ENCODE measurements around the gene VPS45. TPM values are rescaled to one million over a fixed set of nuclear protein-coding genes. Genes with fewer than 3 reads are reported as not detected.

The VPS45 gene
- total and polyA plus RNA-seq, 2 of the 13 experiments (the other 11 are each of a cell fraction or from before 2014, with no cell fraction given) = 15.2 to 25.2 TPM

- no peak for TF ChIP-seq ZNF816 (CRISPR knock-in tag; IDR thresholded peaks at IDR 0.05; ENCODE audit: borderline replicate concordance)
- no peak for TF ChIP-seq ZNF12 (CRISPR knock-in tag; IDR thresholded peaks at IDR 0.05)
- no peak for TF ChIP-seq ZNF354B (CRISPR knock-in tag; IDR thresholded peaks at IDR 0.05)
- no peak for TF ChIP-seq NFRKB (IDR thresholded peaks at IDR 0.05)
- no peak for TF ChIP-seq ZBTB34 (CRISPR knock-in tag; IDR thresholded peaks at IDR 0.05)
- TF ChIP-seq NR3C1 (CRISPR knock-in tag; IDR thresholded peaks at IDR 0.05) = no peak
- TF ChIP-seq ZNF225 (CRISPR knock-in tag; IDR thresholded peaks at IDR 0.05) = no peak
- TF ChIP-seq ZNF138 (CRISPR knock-in tag; IDR thresholded peaks at IDR 0.05; ENCODE audit: low read depth) = no peak
- TF ChIP-seq STAG1 (CRISPR knock-in tag; IDR thresholded peaks at IDR 0.05) = no peak
- no peak for TF ChIP-seq HDAC2 (CRISPR knock-in tag; IDR thresholded peaks at IDR 0.05)
- TF ChIP-seq HOMEZ (CRISPR knock-in tag; IDR thresholded peaks at IDR 0.05; ENCODE audit: low read depth) = no peak
- TF ChIP-seq BRD4 (CRISPR knock-in tag; IDR thresholded peaks at IDR 0.05) = no peak
- TF ChIP-seq PREB (CRISPR knock-in tag; IDR thresholded peaks at IDR 0.05) = 0 out of 2 replicates have a peak, but pooled peaks have one; percentile 44
- TF ChIP-seq MXD4 (CRISPR knock-in tag; IDR thresholded peaks at IDR 0.05) = no peak
- no peak for TF ChIP-seq ISL2 (CRISPR knock-in tag; IDR thresholded peaks at IDR 0.05)
- no peak for TF ChIP-seq REST (IDR thresholded peaks at IDR 0.05; ENCODE audit: borderline replicate concordance in 1 of 2, low read depth in 1 of 2, low read length in 2 of 2)
- no peak; the same call in 1 of the 2 replicates for TF ChIP-seq ZNF30 (CRISPR knock-in tag; IDR thresholded peaks at IDR 0.05)
- TF ChIP-seq THAP9 (CRISPR knock-in tag; IDR thresholded peaks at IDR 0.05; ENCODE audit: borderline replicate concordance) = no peak
- TF ChIP-seq ONECUT2 (CRISPR knock-in tag; IDR thresholded peaks at IDR 0.05) = no peak
- peak; percentile 95 for TF ChIP-seq ZBTB7A (CRISPR knock-in tag; IDR thresholded peaks at IDR 0.05)
- TF ChIP-seq ZNF10 (CRISPR knock-in tag; IDR thresholded peaks at IDR 0.05; ENCODE audit: borderline replicate concordance, low read depth) = no peak
- no peak for TF ChIP-seq RXRB (CRISPR knock-in tag; IDR thresholded peaks at IDR 0.05; ENCODE audit: borderline replicate concordance)
Observed at GRCh38 chr1:150066838-150067183, 765 bp upstream of the VPS45 start (continued).

All from HepG2 (cell line).